ACC112 (cell line): ENCODE measurements around the gene DLGAP3.

Source experiments
- H2AFZ ChIP-seq: fragments of 200-600 bp; sonication (generic); one replicate; pipeline ENCODE4 v1.6.0; 2017; ENCODE audit warnings: antibody characterized with exemption, low read length; ENCODE audit not compliant: unreplicated experiment
- H3K27ac ChIP-seq: fragments of 200-600 bp; sonication (generic); 2 replicates; pipeline ENCODE4 v1.5.1; 2014; ENCODE audit warnings: low read depth, mild to moderate bottlenecking, antibody characterized with exemption, low read length, moderate library complexity
- H3K27me3 ChIP-seq: fragments of 200-600 bp; sonication (generic); 2 replicates; pipeline ENCODE4 v1.6.1; 2014; ENCODE audit warnings: mild to moderate bottlenecking, antibody characterized with exemption, low read length, moderate library complexity, mixed read lengths; ENCODE audit not compliant: insufficient read depth
- H3K36me3 ChIP-seq: fragments of 200-600 bp; sonication (generic); 2 replicates; pipeline ENCODE4 v1.6.1; 2016; ENCODE audit warnings: mild to moderate bottlenecking, antibody characterized with exemption, low read length, moderate library complexity, mixed read lengths; ENCODE audit not compliant: insufficient read depth
- H3K4me1 ChIP-seq: fragments of 200-600 bp; sonication (generic); one replicate; pipeline ENCODE4 v1.6.1; 2016; ENCODE audit warnings: low read length, mixed read lengths; ENCODE audit not compliant: insufficient read depth, unreplicated experiment, control insufficient read depth
- H3K4me3 ChIP-seq: fragments of 200-600 bp; sonication (generic); 2 replicates; pipeline ENCODE4 v1.5.1; 2014; ENCODE audit warnings: mild to moderate bottlenecking, low read depth, low read length
- H3K79me2 ChIP-seq: fragments of 200-600 bp; sonication (generic); one replicate; pipeline ENCODE4 v1.6.0; 2016; ENCODE audit warnings: low read length; ENCODE audit not compliant: control insufficient read depth, unreplicated experiment, insufficient read depth

Gene DLGAP3

GRCh38 chr1:34929497-34929852 is at the start of gene DLGAP3:
Gene DLGAP3 (minus strand): TSS chr1:34929650. CDS start chr1:34905383, 24,267 bp downstream.
- Histone ChIP-seq H3K4me3 (peak within 1 kb of the TSS; percentile 65), H3K27me3 (peaks cover 86% of the 10 kb centered on the region), H3K36me3 (no peaks in the 10 kb centered on the region), H3K4me1 (no peaks in the 10 kb centered on the region), H2AFZ (no peak within 1 kb of the TSS), H3K27ac (no peak within 1 kb of the TSS), H3K79me2 (no peaks in the 10 kb centered on the region)

GRCh38 chr1:34978921-34979320 is 49.5 kb upstream of the DLGAP3 start:
- no peak overlapping the region for H3K27ac ChIP-seq
- H3K4me3 ChIP-seq, result no peak overlapping the region
- peaks cover 13% of the 10 kb centered on the region for H3K79me2 ChIP-seq
- no peaks in the 10 kb centered on the region for H3K27me3 ChIP-seq
- no peak overlapping the region for H2AFZ ChIP-seq
- H3K4me1 ChIP-seq, result peaks cover 9% of the 10 kb centered on the region
- H3K36me3 ChIP-seq, result peaks cover 12% of the 10 kb centered on the region; the same call in 1 of the 2 replicates

- H3K27ac ChIP-seq, result no peak overlapping the region
- peaks cover 3% of the 10 kb centered on the region for H3K79me2 ChIP-seq
- H3K36me3 ChIP-seq, result peaks cover 12% of the 10 kb centered on the region; the same call in 1 of the 2 replicates
- no peaks in the 10 kb centered on the region for H3K27me3 ChIP-seq
- H2AFZ ChIP-seq, result no peak overlapping the region
- no peak overlapping the region for H3K4me3 ChIP-seq
- peaks cover under 1% of the 10 kb centered on the region for H3K4me1 ChIP-seq
Observed at GRCh38 chr1:34977858-34978257, 48.4 kb upstream of the DLGAP3 start.

GRCh38 chr1:34977210-34977471 is 47.7 kb upstream of the DLGAP3 start:
- Histone ChIP-seq H3K27me3 (no peaks in the 10 kb centered on the region), H2AFZ (no peak overlapping the region), H3K79me2 (no peaks in the 10 kb centered on the region), H3K36me3 (peaks cover 12% of the 10 kb centered on the region; the same call in 1 of the 2 replicates), H3K4me3 (no peak overlapping the region), H3K4me1 (no peaks in the 10 kb centered on the region), H3K27ac (no peak overlapping the region)

- no peaks in the 10 kb centered on the region for H3K27me3 ChIP-seq
- no peaks in the 10 kb centered on the region for H3K79me2 ChIP-seq
- H3K36me3 ChIP-seq, result 0 out of 2 replicates have a peak, but pooled peaks cover 9% of the 10 kb centered on the region
- no peak overlapping the region for H3K27ac ChIP-seq
- no peaks in the 10 kb centered on the region for H3K4me1 ChIP-seq
- no peak overlapping the region for H3K4me3 ChIP-seq
- no peak overlapping the region for H2AFZ ChIP-seq
Observed at GRCh38 chr1:34976384-34977209, 47.1 kb upstream of the DLGAP3 start.

GRCh38 chr1:34975771-34976170 is 46.3 kb upstream of the DLGAP3 start:
- no peak overlapping the region for H3K4me3 ChIP-seq
- H3K4me1 ChIP-seq, result no peaks in the 10 kb centered on the region
- 0 out of 2 replicates have a peak, but pooled peaks cover 4% of the 10 kb centered on the region for H3K36me3 ChIP-seq
- H3K79me2 ChIP-seq, result no peaks in the 10 kb centered on the region
- H3K27me3 ChIP-seq, result no peaks in the 10 kb centered on the region
- H2AFZ ChIP-seq, result no peak overlapping the region
- H3K27ac ChIP-seq, result no peak overlapping the region

GRCh38 chr1:34975338-34975737 is 45.9 kb upstream of the DLGAP3 start:
- Histone ChIP-seq H3K27ac (no peak overlapping the region), H3K36me3 (no peaks in the 10 kb centered on the region), H2AFZ (no peak overlapping the region), H3K79me2 (no peaks in the 10 kb centered on the region), H3K4me1 (no peaks in the 10 kb centered on the region), H3K4me3 (no peak overlapping the region), H3K27me3 (no peaks in the 10 kb centered on the region)

- H3K27me3 ChIP-seq, result no peaks in the 10 kb centered on the region
- H3K4me1 ChIP-seq, result no peaks in the 10 kb centered on the region
- H2AFZ ChIP-seq, result no peak overlapping the region
- H3K79me2 ChIP-seq, result no peaks in the 10 kb centered on the region
- no peaks in the 10 kb centered on the region for H3K36me3 ChIP-seq
- H3K4me3 ChIP-seq, result no peak overlapping the region
- no peak overlapping the region for H3K27ac ChIP-seq
Observed at GRCh38 chr1:34974626-34975025, 45.2 kb upstream of the DLGAP3 start.

GRCh38 chr1:34973326-34973725 is 43.9 kb upstream of the DLGAP3 start:
- no peaks in the 10 kb centered on the region for H3K36me3 ChIP-seq
- H3K27me3 ChIP-seq, result no peaks in the 10 kb centered on the region
- no peaks in the 10 kb centered on the region for H3K79me2 ChIP-seq
- no peak overlapping the region for H2AFZ ChIP-seq
- H3K27ac ChIP-seq, result no peak overlapping the region
- H3K4me1 ChIP-seq, result no peaks in the 10 kb centered on the region
- no peak overlapping the region for H3K4me3 ChIP-seq

GRCh38 chr1:34970829-34971228 is 41.4 kb upstream of the DLGAP3 start:
- Histone ChIP-seq H3K27me3 (0 out of 2 replicates have a peak, but pooled peaks cover 9% of the 10 kb centered on the region), H3K79me2 (no peaks in the 10 kb centered on the region), H2AFZ (no peak overlapping the region), H3K36me3 (no peaks in the 10 kb centered on the region), H3K4me1 (no peaks in the 10 kb centered on the region), H3K4me3 (no peak overlapping the region), H3K27ac (no peak overlapping the region)

GRCh38 chr1:34970220-34970735 is 40.8 kb upstream of the DLGAP3 start:
- Histone ChIP-seq H2AFZ (no peak overlapping the region), H3K27me3 (0 out of 2 replicates have a peak, but pooled peaks cover 9% of the 10 kb centered on the region), H3K4me1 (no peaks in the 10 kb centered on the region), H3K4me3 (no peak overlapping the region), H3K27ac (no peak overlapping the region), H3K79me2 (no peaks in the 10 kb centered on the region), H3K36me3 (no peaks in the 10 kb centered on the region)
